HepG2 (cell line): ENCODE results near the gene RNF10. TPM values are rescaled to one million over a fixed set of nuclear protein-coding genes. Genes with fewer than 3 reads are reported as not detected.

Source experiments
- CCAR2 ChIP-seq: fragments of 200-400 bp; formaldehyde crosslinking; optimal IDR thresholded peaks from 2 replicates; pipeline ENCODE3; 2018; ENCODE audit warnings: low read depth, mild to moderate bottlenecking, low read length, moderate library complexity
- CREBL2 ChIP-seq: sonication (generic); formaldehyde crosslinking; IDR thresholded peaks from 2 replicates; pipeline ENCODE4 v1.8.1; 2023; ENCODE audit warnings: missing genetic modification reagents, mild to moderate bottlenecking, borderline replicate concordance
- FOXK1 ChIP-seq: sonication (generic); formaldehyde crosslinking; IDR thresholded peaks from 2 replicates; pipeline ENCODE4 v1.4.0; 2020; ENCODE audit warnings: low read depth, missing genetic modification reagents, borderline replicate concordance
- MXD3 ChIP-seq: IDR thresholded peaks from 2 replicates; pipeline ENCODE4 v1.6.1; 2016; ENCODE audit warnings: mild to moderate bottlenecking, missing biosample characterization, missing genetic modification reagents
- PHF21A ChIP-seq: sonication (generic); formaldehyde crosslinking; IDR thresholded peaks from 2 replicates; pipeline ENCODE4 v1.5.0; 2020; ENCODE audit warnings: mild to moderate bottlenecking, missing genetic modification reagents
- ZFP36 ChIP-seq: fragments of 150-350 bp; IDR thresholded peaks from 2 replicates; pipeline ENCODE4 v1.6.1; 2018; ENCODE audit warnings: borderline replicate concordance, low read length, low read depth; ENCODE audit not compliant: partially characterized antibody
- ZNF34 ChIP-seq: sonication (generic); formaldehyde crosslinking; IDR thresholded peaks from 2 replicates; pipeline ENCODE4 v1.4.0; 2020; ENCODE audit warnings: mild to moderate bottlenecking, missing genetic modification reagents, borderline replicate concordance
- ZNF629 ChIP-seq: sonication (generic); formaldehyde crosslinking; conservative IDR thresholded peaks from 2 replicates; pipeline ENCODE4 v1.5.0; 2020; ENCODE audit warnings: missing genetic modification reagents
- polyA plus RNA-seq, 8 experiments: library from polyadenylated mRNA; depleted of rRNA in 3 of 8; stranded (reverse) in 7 of 8; unstranded in 1 of 8; fragments of >200 nt; fragmentation: Illumina TruSeq in 4 of 8; extraction: Trizol in 4 of 8; gene quantifications; 2 replicates each; pipeline versions ENCODE4 v1.2.1 to v1.2.3, GENCODE V29; 2011 to 2016; ENCODE audit warnings: low read depth in 4 of 8, missing spikeins in 1 of 8, mixed read lengths in 1 of 8; ENCODE audit not compliant: insufficient read depth in 1 of 8
- total RNA-seq, 5 experiments: library from RNA; depleted of rRNA; stranded (reverse); fragments of >200 nt; fragmentation: Illumina TruSeq; extraction: Trizol; gene quantifications; 2 replicates each; pipeline ENCODE4 v1.2.3, GENCODE V29; 2016; ENCODE audit warnings: low read depth in 1 of 5
- TF ChIP-seq, protein P1 (sequence below): sonication (generic); formaldehyde crosslinking; IDR thresholded peaks from 2 replicates; pipeline ENCODE4 v1.5.0; 2020; ENCODE audit warnings: mild to moderate bottlenecking, missing genetic modification reagents
- TF ChIP-seq, protein P2 (sequence below): sonication (generic); formaldehyde crosslinking; IDR thresholded peaks from 2 replicates; pipeline ENCODE4 v1.5.0; 2020; ENCODE audit warnings: missing genetic modification reagents

The RNF10 gene
- total and polyA plus RNA-seq, 2 of the 13 experiments (the other 11 are each of a cell fraction or from before 2014, with no cell fraction given) = 62.5 to 88.0 TPM

GRCh38 chr12:120495731-120496412 lies 38.3 kb upstream of the RNF10 start, which contains the start of gene DYNLL1 (continued):
- TF ChIP-seq, protein P1, sequence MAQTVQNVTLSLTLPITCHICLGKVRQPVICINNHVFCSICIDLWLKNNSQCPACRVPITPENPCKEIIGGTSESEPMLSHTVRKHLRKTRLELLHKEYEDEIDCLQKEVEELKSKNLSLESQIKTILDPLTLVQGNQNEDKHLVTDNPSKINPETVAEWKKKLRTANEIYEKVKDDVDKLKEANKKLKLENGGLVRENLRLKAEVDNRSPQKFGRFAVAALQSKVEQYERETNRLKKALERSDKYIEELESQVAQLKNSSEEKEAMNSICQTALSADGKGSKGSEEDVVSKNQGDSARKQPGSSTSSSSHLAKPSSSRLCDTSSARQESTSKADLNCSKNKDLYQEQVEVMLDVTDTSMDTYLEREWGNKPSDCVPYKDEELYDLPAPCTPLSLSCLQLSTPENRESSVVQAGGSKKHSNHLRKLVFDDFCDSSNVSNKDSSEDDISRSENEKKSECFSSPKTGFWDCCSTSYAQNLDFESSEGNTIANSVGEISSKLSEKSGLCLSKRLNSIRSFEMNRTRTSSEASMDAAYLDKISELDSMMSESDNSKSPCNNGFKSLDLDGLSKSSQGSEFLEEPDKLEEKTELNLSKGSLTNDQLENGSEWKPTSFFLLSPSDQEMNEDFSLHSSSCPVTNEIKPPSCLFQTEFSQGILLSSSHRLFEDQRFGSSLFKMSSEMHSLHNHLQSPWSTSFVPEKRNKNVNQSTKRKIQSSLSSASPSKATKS (CRISPR knock-in tag) = no peak
- TF ChIP-seq, protein P2, sequence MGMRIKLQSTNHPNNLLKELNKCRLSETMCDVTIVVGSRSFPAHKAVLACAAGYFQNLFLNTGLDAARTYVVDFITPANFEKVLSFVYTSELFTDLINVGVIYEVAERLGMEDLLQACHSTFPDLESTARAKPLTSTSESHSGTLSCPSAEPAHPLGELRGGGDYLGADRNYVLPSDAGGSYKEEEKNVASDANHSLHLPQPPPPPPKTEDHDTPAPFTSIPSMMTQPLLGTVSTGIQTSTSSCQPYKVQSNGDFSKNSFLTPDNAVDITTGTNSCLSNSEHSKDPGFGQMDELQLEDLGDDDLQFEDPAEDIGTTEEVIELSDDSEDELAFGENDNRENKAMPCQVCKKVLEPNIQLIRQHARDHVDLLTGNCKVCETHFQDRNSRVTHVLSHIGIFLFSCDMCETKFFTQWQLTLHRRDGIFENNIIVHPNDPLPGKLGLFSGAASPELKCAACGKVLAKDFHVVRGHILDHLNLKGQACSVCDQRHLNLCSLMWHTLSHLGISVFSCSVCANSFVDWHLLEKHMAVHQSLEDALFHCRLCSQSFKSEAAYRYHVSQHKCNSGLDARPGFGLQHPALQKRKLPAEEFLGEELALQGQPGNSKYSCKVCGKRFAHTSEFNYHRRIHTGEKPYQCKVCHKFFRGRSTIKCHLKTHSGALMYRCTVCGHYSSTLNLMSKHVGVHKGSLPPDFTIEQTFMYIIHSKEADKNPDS (CRISPR knock-in tag) = no peak
- TF ChIP-seq ZFP36 = no peak
- TF ChIP-seq ZNF629 (CRISPR knock-in tag) = no peak
- TF ChIP-seq ZNF34 (CRISPR knock-in tag) = no peak
- peak; percentile 74 for TF ChIP-seq PHF21A (CRISPR knock-in tag)
- peak; percentile 79 for TF ChIP-seq FOXK1 (CRISPR knock-in tag)
- no peak for TF ChIP-seq CREBL2 (CRISPR knock-in tag)
- TF ChIP-seq CCAR2 = no peak
- TF ChIP-seq MXD3 (CRISPR knock-in tag) = peak; percentile 50; the same call in 1 of the 2 replicates
